ENCODE results near the gene AUTS2.

AUTS2 gene

DNA sequence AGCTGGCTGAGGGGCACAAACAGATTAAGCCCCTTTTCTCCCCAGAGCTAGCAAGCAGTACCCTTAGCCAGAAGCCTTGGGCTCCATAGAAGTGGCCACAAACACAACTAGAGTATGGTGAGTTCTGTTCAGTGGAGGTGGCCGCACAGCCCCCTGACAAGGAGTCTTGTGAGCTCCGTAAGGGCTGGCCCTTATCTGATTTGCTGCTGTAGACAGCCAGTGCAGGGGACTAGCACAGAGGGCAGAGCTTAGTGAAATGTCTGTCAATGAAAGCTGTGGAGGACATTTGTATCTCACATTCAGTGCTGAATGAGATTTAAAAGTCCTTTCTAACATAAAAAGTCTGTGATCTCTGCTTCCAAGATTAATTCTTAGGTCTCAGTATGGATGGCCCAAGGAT is 137.3 kb downstream of the AUTS2 start:
- DNase-seq (ENCODE audit: low read depth), result no peak
- TF ChIP-seq, protein P1, sequence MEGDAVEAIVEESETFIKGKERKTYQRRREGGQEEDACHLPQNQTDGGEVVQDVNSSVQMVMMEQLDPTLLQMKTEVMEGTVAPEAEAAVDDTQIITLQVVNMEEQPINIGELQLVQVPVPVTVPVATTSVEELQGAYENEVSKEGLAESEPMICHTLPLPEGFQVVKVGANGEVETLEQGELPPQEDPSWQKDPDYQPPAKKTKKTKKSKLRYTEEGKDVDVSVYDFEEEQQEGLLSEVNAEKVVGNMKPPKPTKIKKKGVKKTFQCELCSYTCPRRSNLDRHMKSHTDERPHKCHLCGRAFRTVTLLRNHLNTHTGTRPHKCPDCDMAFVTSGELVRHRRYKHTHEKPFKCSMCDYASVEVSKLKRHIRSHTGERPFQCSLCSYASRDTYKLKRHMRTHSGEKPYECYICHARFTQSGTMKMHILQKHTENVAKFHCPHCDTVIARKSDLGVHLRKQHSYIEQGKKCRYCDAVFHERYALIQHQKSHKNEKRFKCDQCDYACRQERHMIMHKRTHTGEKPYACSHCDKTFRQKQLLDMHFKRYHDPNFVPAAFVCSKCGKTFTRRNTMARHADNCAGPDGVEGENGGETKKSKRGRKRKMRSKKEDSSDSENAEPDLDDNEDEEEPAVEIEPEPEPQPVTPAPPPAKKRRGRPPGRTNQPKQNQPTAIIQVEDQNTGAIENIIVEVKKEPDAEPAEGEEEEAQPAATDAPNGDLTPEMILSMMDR (IDR thresholded peaks at IDR 0.05; ENCODE audit: control insufficient read depth, extremely low read depth, insufficient read depth), result no peak
- no peak overlapping the region for H3K4me3 ChIP-seq (ENCODE audit: low read depth, low read length)

DNA sequence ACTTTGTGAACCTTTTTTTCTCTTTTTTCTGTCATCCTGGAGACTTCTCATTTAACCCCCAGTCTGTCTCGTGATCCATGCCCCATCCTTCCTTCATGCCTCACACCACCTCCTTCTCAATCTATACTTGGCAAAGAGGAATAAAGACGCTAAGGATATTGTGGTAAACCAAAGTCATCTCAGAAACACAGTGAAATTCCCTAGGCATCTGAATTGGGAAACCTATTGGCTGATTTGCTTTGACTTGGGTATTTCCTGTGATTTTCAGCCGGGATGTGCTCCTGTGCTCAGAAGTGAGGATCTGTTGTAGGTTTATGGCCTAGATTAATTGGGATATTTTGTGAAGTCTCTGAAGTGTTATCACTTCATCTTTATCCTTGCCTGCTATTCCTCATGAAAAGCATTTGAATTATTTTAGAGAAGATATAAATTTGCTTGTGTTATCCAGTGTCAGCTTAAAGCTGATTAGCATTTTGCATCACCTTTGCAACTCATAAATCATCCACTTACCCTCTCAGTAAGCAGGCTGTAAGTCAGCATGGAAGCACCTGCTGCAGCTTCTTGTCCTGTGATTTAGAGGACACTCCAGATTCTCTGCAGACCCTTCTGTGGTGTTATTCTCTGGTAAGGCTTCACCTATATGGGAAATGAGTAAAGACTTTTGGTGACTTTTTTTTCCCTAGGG is 138.0 kb downstream of the AUTS2 start:
- DNase-seq (ENCODE audit: low read depth), result no peak
- no peak overlapping the region for H3K4me3 ChIP-seq (ENCODE audit: low read depth, low read length)
- TF ChIP-seq, protein P1 (IDR thresholded peaks at IDR 0.05; ENCODE audit: control insufficient read depth, extremely low read depth, insufficient read depth), result no peak

DNA sequence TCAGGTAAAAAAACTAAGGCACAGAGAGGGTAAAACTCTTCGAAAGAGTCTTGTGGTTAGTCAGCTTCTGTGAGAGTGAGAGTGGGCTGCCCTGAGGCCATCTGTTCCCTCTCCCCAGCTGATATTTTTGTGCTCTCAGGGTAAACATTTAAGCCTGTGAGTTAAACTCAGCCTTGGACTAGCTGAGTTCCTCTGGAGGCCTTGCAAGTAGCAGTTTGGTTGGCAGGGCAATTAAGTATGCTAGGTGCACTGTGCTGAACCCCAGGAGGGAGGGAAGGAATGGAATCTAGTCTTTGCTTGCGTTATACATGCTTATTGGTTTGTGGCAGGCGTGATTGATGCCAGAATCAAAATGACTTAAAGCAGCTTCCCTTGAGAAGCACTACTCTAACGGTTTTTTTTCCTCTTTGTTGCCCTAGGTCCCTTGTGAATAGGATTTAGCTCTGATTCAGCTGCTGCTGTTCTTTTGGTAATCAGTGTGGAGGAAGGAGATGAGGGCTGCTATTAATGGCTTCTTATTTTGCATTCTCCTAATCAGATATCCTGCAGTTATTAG is 140.2 kb downstream of the AUTS2 start:
- TF ChIP-seq, protein P1 (IDR thresholded peaks at IDR 0.05; ENCODE audit: control insufficient read depth, extremely low read depth, insufficient read depth), result no peak
- no peak for DNase-seq (ENCODE audit: low read depth)
- no peak overlapping the region for H3K4me3 ChIP-seq (ENCODE audit: low read depth, low read length)

DNA sequence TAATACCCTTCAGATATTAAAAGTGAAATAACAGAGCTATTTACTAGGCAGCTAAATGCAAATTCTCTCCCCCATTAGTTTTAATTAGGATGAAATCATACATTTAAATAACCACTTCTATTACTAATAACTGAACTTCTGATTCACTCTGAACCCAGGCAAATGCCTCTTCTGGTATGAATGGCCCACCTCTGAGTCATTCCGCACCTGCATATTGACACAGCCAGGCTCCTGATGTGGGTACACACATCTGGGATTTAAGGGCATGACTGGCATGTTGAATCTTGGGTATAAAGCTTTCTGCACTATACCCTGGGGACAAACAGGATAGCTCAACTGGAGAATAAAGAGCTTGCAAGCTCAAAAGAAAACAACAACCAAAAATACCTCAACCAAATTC is 140.9 kb downstream of the AUTS2 start:
- no peak overlapping the region for H3K4me3 ChIP-seq (ENCODE audit: low read depth, low read length)
- DNase-seq (ENCODE audit: low read depth), result no peak
- TF ChIP-seq, protein P1 (IDR thresholded peaks at IDR 0.05; ENCODE audit: control insufficient read depth, extremely low read depth, insufficient read depth), result no peak

DNA sequence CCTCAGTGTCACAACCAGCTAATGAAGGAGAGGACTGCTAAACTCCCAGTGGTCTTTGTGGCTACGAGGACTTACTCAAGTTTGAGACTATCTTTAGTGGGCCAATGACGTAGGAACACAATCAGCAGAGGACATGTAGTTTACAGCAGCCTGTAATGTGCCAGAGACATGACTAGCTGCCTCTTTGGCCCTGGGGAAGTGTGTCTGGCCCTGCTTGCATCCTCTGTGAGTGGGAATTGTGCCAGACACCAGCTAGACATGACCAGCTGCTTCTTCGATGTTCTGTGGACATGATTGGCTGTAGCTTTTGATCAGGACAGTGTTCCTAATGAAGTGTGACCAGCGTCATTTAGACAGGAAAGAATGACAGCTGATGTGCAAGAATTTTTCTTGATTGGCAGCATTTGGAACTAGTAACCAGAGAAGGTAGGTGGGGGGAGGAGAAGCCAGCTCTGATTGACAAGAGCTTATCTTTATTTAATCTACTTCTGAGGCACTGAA is 141.7 kb downstream of the AUTS2 start:
- no peak overlapping the region for H3K4me3 ChIP-seq (ENCODE audit: low read depth, low read length)
- DNase-seq (ENCODE audit: low read depth), result no peak
- TF ChIP-seq, protein P1 (IDR thresholded peaks at IDR 0.05; ENCODE audit: control insufficient read depth, extremely low read depth, insufficient read depth), result no peak

- TF ChIP-seq, protein P1 (IDR thresholded peaks at IDR 0.05; ENCODE audit: control insufficient read depth, extremely low read depth, insufficient read depth), result no peak
- no peak overlapping the region for H3K4me3 ChIP-seq (ENCODE audit: low read depth, low read length)
- DNase-seq (ENCODE audit: low read depth), result no peak
These were observed 144.0 kb downstream of the AUTS2 start for GRCh38 chr7:69742237-69742636.

All from LNCaP clone FGC (cell line).